HL-60 (cell line): ENCODE data around the gene KLHL30.

ENCODE experiments used
- CTCF ChIP-seq: IDR thresholded peaks from one replicate; pipeline ENCODE4 v1.5.1; 2011; ENCODE audit warnings: low read length, control low read depth, inconsistent platforms; ENCODE audit not compliant: insufficient read depth
- GABPA ChIP-seq: IDR thresholded peaks from 2 replicates; pipeline ENCODE4 v1.6.1; 2012; ENCODE audit warnings: low read depth
- POLR2AphosphoS5 ChIP-seq: IDR thresholded peaks from 2 replicates; pipeline ENCODE4 v1.6.1; 2012; ENCODE audit warnings: low read depth
- TF ChIP-seq, protein P1 (sequence below): IDR thresholded peaks from 2 replicates; pipeline ENCODE4 v1.6.1; 2012; ENCODE audit warnings: low read depth; ENCODE audit not compliant: insufficient replicate concordance

GRCh38 chr2:238166391-238167343 is 28.2 kb downstream of the KLHL30 start:
- TF ChIP-seq CTCF (no peak), POLR2AphosphoS5 (no peak), GABPA (no peak)
- TF ChIP-seq, protein P1, sequence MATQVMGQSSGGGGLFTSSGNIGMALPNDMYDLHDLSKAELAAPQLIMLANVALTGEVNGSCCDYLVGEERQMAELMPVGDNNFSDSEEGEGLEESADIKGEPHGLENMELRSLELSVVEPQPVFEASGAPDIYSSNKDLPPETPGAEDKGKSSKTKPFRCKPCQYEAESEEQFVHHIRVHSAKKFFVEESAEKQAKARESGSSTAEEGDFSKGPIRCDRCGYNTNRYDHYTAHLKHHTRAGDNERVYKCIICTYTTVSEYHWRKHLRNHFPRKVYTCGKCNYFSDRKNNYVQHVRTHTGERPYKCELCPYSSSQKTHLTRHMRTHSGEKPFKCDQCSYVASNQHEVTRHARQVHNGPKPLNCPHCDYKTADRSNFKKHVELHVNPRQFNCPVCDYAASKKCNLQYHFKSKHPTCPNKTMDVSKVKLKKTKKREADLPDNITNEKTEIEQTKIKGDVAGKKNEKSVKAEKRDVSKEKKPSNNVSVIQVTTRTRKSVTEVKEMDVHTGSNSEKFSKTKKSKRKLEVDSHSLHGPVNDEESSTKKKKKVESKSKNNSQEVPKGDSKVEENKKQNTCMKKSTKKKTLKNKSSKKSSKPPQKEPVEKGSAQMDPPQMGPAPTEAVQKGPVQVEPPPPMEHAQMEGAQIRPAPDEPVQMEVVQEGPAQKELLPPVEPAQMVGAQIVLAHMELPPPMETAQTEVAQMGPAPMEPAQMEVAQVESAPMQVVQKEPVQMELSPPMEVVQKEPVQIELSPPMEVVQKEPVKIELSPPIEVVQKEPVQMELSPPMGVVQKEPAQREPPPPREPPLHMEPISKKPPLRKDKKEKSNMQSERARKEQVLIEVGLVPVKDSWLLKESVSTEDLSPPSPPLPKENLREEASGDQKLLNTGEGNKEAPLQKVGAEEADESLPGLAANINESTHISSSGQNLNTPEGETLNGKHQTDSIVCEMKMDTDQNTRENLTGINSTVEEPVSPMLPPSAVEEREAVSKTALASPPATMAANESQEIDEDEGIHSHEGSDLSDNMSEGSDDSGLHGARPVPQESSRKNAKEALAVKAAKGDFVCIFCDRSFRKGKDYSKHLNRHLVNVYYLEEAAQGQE = no peak
